HG03520 (cell line): ENCODE data around the gene HEXIM1.

Experiments
- ATAC-seq: cut with Tn5 transposase; IDR thresholded peaks from one replicate; pipeline ENCODE4 v1.9.1; 2021; ENCODE audit warnings: mild to moderate bottlenecking, moderate library complexity; ENCODE audit not compliant: unreplicated experiment

HEXIM1 gene

GRCh38 chr17:45148183-45149036 lies at the start of gene HEXIM1:
Gene HEXIM1 (plus strand): TSS chr17:45148475. CDS start chr17:45149191, 716 bp downstream.
- peak; percentile 63 for ATAC-seq

GRCh38 chr17:45098869-45099616 lies 49.2 kb upstream of the HEXIM1 start:
- no peak for ATAC-seq

GRCh38 chr17:45101546-45101882 lies 46.8 kb upstream of the HEXIM1 start:
- no peak for ATAC-seq

GRCh38 chr17:45101883-45102811 lies 46.1 kb upstream of the HEXIM1 start:
- ATAC-seq: no peak

- no peak for ATAC-seq
These were observed 45.4 kb upstream of the HEXIM1 start for GRCh38 chr17:45102856-45103255.

- no peak for ATAC-seq
These were observed 44.9 kb upstream of the HEXIM1 start for GRCh38 chr17:45103269-45103795.

GRCh38 chr17:45104029-45104428 lies 44.2 kb upstream of the HEXIM1 start:
- no peak for ATAC-seq

- no peak for ATAC-seq
These were observed 43.8 kb upstream of the HEXIM1 start for GRCh38 chr17:45104497-45104896.

GRCh38 chr17:45104907-45105624 lies 43.2 kb upstream of the HEXIM1 start:
- no peak for ATAC-seq

GRCh38 chr17:45106096-45106495 lies 42.2 kb upstream of the HEXIM1 start:
- no peak for ATAC-seq

GRCh38 chr17:45106582-45106981 lies 41.7 kb upstream of the HEXIM1 start:
- ATAC-seq: no peak

GRCh38 chr17:45107293-45108010 lies 40.8 kb upstream of the HEXIM1 start:
- no peak for ATAC-seq

GRCh38 chr17:45108051-45108450 lies 40.2 kb upstream of the HEXIM1 start:
- no peak for ATAC-seq

- ATAC-seq: no peak
These were observed 39.4 kb upstream of the HEXIM1 start for GRCh38 chr17:45108595-45109521.

GRCh38 chr17:45110676-45111611 lies 37.3 kb upstream of the HEXIM1 start:
- ATAC-seq: no peak

GRCh38 chr17:45111850-45112249 lies 36.4 kb upstream of the HEXIM1 start:
- ATAC-seq: no peak
